GM12874 (cell line): ENCODE data around the gene EIF4G3.

ENCODE experiments used
- TF ChIP-seq, protein P1 (sequence below): IDR thresholded peaks from 2 replicates; pipeline ENCODE4 v1.5.1; 2011; ENCODE audit warnings: low read depth, mild to moderate bottlenecking, control low read depth, low read length, moderate library complexity; ENCODE audit not compliant: insufficient read depth

The EIF4G3 gene

DNA sequence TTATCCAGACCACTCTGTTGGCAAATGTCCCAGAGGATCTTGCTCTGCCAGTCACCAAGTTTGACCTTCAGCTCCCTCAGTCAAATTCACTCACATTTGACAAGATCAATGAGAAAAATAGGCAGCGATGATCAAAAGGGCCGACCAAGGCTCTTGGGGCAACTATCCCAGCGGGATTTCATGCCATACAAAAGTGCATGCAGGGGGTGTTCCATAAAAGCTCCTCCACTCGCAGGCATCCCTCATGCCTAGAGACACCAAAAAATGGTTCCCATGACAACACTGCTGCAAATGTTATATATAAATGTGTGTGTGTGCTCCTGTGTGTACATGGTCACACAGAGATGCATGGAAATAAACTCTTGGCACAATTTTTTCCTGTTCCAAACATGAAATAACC lies 16.2 kb upstream of the EIF4G3 start:
- TF ChIP-seq, protein P1, sequence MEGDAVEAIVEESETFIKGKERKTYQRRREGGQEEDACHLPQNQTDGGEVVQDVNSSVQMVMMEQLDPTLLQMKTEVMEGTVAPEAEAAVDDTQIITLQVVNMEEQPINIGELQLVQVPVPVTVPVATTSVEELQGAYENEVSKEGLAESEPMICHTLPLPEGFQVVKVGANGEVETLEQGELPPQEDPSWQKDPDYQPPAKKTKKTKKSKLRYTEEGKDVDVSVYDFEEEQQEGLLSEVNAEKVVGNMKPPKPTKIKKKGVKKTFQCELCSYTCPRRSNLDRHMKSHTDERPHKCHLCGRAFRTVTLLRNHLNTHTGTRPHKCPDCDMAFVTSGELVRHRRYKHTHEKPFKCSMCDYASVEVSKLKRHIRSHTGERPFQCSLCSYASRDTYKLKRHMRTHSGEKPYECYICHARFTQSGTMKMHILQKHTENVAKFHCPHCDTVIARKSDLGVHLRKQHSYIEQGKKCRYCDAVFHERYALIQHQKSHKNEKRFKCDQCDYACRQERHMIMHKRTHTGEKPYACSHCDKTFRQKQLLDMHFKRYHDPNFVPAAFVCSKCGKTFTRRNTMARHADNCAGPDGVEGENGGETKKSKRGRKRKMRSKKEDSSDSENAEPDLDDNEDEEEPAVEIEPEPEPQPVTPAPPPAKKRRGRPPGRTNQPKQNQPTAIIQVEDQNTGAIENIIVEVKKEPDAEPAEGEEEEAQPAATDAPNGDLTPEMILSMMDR, result no peak

DNA sequence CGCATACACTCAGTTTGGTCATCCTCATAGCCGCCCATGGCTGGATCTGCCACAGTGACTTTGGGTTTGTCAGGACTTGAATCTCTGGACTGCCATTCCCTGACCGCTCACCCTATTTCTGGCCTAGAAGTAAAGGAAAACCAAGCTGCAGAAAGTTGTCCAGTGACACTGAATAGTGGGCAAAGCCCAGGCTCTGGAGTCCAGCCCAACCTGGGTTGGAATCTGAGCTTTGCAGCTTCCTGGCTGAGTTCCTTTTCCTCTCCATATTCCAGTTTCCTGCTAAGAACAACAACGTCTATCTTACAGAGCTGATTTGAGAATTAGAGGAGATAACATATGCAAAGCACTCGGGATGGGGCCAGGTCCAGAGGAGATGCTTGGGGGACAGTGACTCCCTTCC lies 15.6 kb upstream of the EIF4G3 start:
- TF ChIP-seq, protein P1, result no peak

DNA sequence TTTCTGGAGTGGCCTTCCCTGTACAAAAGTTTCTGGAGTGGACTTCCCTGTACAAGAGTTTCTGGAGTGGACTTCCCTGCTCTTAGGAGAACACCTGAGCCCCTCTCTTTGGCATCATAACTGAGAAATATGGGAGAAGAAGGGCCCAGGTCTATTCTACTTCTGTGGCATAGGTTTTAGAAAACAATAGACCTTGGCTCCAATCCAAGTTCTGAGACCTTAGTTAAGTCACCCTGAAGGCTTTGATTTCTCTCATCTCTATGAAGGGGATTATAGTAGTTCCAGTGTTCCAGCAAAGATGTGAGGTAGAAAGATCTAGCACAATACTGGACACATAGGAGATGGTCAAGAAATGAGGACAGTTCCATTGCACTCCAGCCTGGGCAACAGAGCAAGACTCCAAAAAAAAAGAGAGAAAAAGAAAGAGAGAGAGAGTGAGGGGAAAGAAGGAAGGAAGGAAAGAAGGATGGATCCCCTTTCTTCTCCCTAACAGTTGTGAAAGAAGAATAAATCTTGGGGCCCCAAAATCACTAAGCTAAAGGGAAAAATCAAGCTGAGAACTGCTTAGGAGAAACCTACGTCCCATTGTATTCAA lies 13.3 kb upstream of the EIF4G3 start:
- TF ChIP-seq, protein P1, result no peak

DNA sequence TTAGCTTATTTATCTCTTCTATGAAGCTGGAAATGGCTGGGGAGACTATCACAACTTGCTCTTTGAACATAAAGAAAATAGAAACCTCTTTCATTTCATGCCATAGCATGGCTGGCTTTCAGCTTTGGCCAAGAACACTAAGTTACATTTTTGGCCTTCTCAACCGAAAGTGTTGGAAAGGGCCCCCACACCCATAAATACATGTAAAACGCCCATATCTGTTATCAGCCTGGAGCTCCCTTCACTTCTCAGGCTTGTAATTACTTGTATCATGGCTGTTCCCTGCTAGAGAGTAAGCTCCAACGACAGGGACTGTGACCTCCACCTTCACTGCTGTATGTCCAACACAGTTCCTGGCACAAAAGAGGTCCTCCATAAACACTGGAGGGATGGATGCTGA lies 12.7 kb upstream of the EIF4G3 start:
- TF ChIP-seq, protein P1, result no peak

DNA sequence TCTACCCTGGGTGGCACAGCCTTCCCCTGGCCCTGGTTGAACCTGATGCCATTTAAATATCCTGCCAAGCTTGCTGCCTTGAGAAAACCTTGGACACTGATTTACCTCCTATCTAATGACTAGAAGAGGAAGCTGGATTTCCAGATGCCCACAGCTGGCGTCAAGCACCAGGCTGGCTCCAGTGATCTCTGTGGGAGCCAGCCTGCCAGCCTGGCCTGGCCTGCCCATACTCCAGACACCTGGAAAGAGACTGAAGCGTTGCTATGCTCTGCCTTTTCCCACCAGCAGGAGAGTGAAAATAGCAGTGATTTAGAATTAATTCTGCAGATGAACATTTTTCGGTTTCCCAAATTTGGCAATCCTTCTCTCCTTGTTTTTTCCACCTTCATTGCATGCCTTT lies 11.5 kb upstream of the EIF4G3 start:
- TF ChIP-seq, protein P1, result no peak

DNA sequence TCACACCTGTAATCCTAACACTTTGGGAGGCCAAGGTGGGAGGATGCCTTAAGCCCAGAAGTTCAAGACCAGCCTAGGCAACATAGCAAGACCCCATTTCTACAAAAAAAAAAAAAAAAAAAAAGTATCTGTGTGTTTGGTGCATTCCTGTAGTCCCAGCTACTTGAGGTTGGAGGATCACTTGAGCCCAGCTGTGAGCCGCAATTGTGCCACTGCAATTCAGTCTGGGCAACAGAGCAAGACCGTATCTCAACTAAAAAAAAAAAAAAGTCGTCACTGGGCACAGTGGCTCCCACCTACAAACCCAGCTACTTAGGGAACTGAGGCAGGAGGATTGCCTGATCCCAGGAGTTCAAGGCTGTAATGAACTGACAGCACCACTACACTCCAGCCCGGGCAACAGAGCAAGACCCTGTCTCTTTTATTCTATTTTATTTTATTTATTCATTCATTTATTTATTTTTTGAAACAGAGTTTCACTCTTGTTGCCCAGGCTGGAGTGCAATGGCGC lies 8.6 kb upstream of the EIF4G3 start:
- TF ChIP-seq, protein P1, result no peak

DNA sequence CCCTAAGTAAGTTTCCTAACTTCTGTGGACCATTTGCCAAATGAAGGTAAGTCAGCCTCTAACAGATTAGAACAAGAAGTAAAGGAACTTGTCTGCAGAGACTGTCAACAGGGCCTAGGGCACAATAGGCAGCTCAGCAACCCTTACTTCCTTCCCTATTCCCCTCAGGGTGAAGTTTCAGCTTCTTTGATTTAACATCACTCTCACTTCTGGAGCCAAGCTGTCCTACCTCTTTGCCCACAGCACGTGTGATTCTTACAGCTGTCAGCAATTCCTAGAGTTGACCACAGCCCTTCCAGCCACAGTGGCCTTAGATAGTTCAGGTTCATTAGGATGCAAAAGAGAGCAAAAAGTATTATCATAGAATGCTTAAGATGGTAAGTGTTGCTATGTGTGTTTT lies 7.6 kb upstream of the EIF4G3 start:
- TF ChIP-seq, protein P1, result no peak
